Gastrocnemius medialis (tissue), 4 donors: ENCODE measurements around the gene FOXL1.

Experiments
- CTCF ChIP-seq, 5 experiments: fragments of 450-650 bp in 3 of 5; fragments of 200-600 bp in 2 of 5; sonication (generic) in 2 of 5; IDR thresholded peaks in 4 of 5; conservative IDR thresholded peaks in 1 of 5; 1 replicate in 4 of 5; 2 replicates in 1 of 5; pipeline ENCODE4 v1.5.1; 2016 to 2019; ENCODE audit warnings: antibody characterized with exemption in 5 of 5, mild to moderate bottlenecking in 3 of 5, moderate library complexity in 3 of 5
- POLR2A ChIP-seq, 2 donors: fragments of 450-650 bp; IDR thresholded peaks; one replicate each; pipeline ENCODE4 v1.6.1; 2017; ENCODE audit warnings: antibody characterized with exemption in 2 of 2, mild to moderate bottlenecking in 2 of 2, moderate library complexity in 2 of 2

GRCh38 chr16:86573646-86574508 is 4.5 kb upstream of the FOXL1 start:
- no peak for TF ChIP-seq CTCF (IDR thresholded peaks at IDR 0.05 in 4 of 5, conservative IDR thresholded peaks at IDR 0.05 in 1 of 5)
- no peak for TF ChIP-seq POLR2A (IDR thresholded peaks at IDR 0.05)
